T-helper 1 cell (primary cell): Measurements from ENCODE around the gene KCNH2.
A peak's percentile ranks its signal among the peaks of the same experiment; 100 is the strongest.

ENCODE experiments used
- DNase-seq, 5 donors: peaks; one replicate each; pipeline ENCODE4 v3.0.0-alpha.2; 2012 to 2020

KCNH2 gene

GRCh38 chr7:150973571-150974451 lies 4.3 kb downstream of the KCNH2 start:
- DNase-seq, result peak in 2 of 5 donors; percentile 41 to 42

GRCh38 chr7:150972741-150973140 lies 5.4 kb downstream of the KCNH2 start:
- DNase-seq, result no peak

GRCh38 chr7:150972023-150972468 lies 6.1 kb downstream of the KCNH2 start:
- no peak for DNase-seq

GRCh38 chr7:150971242-150972022 lies 6.7 kb downstream of the KCNH2 start:
- DNase-seq, result no peak

GRCh38 chr7:150970424-150970823 lies 7.7 kb downstream of the KCNH2 start:
- DNase-seq, result no peak

- no peak for DNase-seq
These were observed 8.6 kb downstream of the KCNH2 start for GRCh38 chr7:150969475-150969874.

GRCh38 chr7:150968734-150969372 lies 9.3 kb downstream of the KCNH2 start:
- DNase-seq, result no peak

GRCh38 chr7:150968056-150968733 lies 9.9 kb downstream of the KCNH2 start:
- DNase-seq, result no peak

DNA sequence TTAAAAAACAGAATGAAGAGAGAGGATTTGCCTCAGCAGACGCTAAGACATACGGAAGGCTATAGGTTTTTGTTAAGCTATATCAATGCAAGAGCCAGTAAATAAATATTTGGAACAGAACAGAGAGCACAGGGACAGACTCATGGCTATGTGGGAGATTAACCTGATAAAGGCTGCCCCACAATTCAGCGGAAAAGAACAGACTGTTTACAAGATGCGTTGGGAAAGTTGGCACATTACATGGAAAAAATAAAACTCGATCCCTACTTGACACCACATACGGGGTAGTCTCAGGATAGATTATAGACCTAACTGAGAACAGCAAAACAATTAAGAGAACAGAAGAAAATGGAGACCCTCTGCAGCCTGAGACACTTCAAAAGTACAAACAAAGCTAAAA lies 10.8 kb downstream of the KCNH2 start:
- no peak for DNase-seq

DNA sequence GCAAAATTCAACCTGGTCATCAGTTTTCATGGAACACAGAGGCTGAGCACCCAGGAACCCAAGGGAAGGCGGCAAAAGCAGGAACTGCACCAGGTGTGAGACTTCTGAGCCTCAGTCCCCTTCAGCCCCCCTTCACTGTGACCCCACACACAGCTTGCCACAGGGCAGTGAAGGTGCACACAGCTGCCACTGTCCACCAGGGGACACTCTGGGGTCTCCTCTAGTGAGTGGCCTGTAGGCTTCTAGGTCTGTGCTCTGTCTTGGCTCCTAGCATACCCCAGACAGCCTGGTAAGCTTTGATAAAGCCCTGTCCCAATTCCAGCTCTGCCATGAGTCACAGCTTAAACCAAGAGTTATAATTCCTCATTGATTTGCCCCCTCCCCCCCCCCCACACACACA lies 12.1 kb downstream of the KCNH2 start:
- DNase-seq, result no peak

DNA sequence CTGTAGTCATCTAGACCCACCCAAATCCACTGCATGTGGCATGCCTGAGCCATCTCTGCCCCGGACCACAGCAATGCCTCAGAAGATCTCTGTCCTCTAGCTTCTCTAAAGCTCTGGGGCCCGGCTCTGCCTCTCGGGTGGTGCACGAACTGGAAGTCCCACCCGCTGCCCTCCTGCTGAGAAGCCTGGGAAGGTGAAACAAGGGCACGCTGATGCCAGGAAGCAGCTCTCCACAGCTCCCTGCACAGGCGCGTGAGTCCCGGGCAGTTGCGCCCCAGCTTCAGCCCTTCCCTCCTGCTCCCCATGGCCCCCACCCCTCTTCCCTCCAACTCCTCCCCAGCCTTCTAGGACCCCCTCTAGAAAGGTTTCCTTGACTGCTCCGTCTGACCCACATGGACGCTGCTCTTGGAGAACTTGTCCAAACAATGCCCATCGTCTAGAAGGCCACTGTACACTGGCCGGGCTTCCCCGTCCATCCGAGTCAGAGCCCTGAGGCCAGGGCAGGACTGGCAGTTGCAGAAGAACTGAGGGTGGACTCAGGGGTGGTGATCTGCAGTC lies 12.8 kb downstream of the KCNH2 start:
- no peak for DNase-seq

DNA sequence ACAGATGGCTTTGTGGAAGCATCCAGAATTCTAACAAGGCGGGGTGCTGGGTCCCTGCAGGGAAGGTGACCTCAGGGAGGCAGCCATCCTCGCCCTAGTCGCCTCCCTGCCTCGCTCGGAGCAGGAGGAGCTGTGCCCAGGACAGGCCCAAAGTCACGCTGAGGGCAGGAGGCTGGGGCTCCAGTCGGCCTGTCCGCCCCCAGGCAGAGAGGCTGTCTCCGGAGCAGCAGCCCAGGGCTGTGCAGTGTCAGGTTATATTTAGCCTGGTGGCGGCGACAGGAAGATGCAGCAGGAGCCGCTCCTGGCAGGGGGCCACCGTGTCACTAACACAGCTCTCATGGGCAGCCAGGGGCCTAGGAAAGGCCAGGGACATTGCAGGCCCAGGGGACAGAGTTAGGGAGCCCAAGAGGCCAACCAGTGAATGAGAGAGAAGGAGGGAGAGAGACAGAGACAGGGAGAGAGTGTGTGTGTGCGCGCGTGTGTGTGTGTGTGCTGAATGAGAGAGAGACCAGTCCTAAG lies 13.5 kb downstream of the KCNH2 start:
- DNase-seq, result no peak

GRCh38 chr7:150963707-150964559 lies 14.2 kb downstream of the KCNH2 start:
- no peak for DNase-seq

DNA sequence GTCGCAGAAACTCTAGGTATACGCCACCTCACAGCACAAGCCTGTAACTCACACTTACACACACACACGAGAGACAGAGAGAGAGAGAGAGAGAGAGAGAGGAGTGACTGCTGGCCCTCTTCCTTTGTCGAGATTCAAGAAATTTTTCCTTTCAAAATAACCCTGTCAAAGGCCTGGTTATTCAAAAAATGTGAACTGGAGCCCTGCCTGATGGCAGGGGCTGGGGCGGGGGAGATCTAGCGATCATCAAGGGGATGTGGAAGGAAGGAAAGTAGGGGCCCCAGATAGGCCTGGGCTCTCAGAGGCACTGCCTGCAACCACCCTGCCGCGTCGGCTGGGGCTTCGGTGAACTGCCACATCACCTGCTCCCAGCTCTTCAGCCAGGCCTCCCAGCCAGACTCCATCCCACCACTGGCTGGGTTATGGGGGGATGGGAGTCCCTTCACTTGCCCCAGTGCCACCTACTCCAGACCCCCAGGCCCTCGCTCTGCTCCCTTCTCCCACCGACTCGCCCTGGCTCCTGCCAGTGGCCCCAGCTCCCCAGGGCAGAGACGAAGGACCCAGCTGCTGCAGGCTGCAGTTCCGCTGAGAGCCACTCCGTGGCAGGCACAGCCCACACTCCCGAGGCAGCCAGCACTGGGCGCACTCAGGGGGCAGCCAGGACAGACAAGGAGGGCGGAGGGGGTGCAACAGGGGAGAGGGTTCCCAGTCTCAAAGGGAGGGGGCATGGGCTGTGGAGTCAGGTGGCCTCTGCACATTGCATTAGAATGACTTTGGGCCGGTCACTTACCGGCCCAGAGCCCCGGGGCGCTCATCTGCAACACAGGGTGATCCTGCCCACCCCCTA lies 15.3 kb downstream of the KCNH2 start:
- peak; percentile 30 to 52 (median 40) for DNase-seq

- no peak for DNase-seq
These were observed 15.9 kb downstream of the KCNH2 start for GRCh38 chr7:150962290-150962552.

- DNase-seq, result no peak
These were observed 16.4 kb downstream of the KCNH2 start for GRCh38 chr7:150961510-150962289.

- no peak for DNase-seq
These were observed 18.1 kb downstream of the KCNH2 start for GRCh38 chr7:150959739-150960734.

DNA sequence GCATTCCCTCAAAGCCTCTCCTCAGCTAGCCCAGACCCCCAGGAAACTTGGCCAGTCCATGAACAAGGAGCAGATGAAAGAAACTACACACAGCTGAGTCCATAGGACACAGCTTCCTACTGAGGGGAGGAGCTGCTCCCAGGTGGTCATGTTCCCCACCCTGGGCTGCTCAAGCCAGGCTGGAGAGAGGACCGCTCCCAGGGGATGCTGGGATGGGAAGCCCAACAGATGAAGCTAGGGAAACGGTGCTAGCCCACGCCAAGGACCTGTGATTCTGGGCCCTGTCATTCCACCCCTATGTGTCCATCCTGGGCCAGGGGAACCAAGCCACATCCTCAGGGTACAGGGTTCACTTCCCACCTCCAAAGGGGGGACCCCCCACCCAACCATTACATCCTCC lies 19.0 kb downstream of the KCNH2 start:
- DNase-seq, result no peak
